GM19240 (cell line): Measurements from ENCODE around the gene VDR.
"Not testable (repeated sequence)": the region's sequence is repeated elsewhere in the genome, so short reads cannot be mapped to it uniquely, and the experiment has no call there.

ENCODE experiments used
- DNase-seq: peaks from one replicate; pipeline ENCODE4 v3.0.0; 2011; ENCODE audit warnings: low spot score; ENCODE audit not compliant: insufficient read length

Gene VDR

DNA sequence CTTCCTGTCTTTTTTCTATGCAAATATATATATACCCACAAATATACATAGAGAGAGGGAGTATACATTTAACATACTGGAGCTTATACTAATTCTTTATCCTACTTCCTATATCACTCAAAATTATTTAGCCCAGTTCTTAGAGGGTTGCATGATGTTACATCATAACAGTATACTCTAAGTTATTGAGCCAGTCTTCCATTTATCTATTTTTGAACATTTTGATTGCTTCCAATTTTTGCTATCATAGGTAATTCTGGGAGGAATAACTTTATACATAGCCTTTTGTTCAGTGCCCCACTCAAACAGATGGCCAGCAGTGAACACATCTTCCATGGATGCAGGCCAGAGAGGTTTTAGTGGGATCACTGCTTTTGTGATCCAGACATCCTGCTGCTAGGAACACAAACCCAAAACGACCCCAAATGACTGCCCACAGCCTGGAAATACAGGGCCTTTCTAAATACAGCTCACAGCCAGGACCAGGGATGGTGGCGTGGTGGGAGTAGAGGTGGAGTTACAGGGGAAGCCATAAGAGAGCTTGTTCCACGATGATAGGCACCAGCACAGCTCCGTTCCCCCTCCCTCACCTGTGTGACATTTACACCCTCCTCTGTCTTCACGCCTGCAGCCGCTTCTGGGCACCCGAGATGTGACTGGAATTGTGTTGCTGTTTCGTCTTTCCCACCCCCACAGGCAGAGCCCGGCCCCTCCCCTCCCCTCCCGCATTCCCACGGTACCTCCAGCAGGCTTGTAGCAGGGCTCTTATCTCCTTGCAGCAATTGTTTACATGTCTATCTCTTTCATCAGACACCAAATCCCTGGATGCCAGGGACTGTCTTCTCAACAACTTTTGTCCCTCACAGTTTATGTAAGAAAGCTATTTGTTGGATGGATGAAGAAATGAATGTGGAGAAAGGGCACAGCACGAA, 54.4 kb downstream of the VDR start:
- no peak for DNase-seq

GRCh38 chr12:47849261-47849660, 55.5 kb downstream of the VDR start:
- DNase-seq = no peak

DNA sequence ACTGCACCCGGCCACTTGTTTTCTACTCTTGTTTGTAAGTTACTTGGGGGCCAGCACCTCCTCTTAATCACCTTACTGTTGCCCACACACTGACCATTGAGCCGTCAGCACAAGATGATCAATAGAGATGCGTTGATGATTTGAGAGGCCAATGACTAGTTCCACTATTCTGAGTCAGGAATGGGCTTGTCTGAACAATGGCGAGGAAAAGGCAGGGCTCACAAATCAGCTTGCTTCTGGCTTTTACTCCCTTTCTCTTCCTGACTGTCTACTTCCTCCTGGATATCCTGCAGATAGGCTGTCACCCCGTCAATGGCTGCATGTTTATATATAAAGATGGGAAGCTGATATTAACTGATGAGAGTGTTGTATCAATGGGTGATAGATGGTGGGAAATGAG, 55.9 kb downstream of the VDR start:
- no peak for DNase-seq

DNA sequence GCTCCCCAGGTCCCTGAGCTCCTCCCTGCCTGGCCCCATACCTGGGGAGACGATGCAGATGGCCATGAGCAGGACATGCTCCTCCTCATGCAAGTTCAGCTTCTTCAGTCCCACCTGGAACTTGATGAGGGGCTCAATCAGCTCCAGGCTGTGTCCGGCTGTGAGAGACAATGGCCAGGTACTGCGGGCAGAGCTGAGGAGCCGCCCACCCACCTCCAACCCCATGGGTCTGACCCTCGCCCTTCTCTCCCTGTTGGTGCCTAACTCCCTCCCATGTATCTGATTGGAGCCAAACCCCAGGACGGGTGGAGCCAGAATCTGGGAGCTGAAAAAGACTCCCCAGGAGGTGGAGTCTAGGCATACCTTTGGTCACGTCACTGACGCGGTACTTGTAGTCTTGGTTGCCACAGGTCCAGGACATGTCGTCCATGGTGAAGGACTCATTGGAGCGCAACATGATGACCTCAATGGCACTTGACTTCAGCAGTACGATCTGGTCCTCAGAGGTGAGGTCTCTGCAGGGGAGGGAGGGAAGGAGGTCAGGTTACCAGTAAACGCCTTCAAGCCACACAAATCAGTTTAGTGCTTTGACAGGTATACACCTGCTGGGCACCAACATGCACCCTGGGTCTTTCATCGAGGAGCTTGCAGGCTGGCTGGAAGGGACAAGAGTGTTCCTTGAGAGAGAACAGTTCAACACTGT, 58.3 kb downstream of the VDR start:
- no peak for DNase-seq

GRCh38 chr12:47845081-47845480, 59.7 kb downstream of the VDR start:
- DNase-seq = no peak

DNA sequence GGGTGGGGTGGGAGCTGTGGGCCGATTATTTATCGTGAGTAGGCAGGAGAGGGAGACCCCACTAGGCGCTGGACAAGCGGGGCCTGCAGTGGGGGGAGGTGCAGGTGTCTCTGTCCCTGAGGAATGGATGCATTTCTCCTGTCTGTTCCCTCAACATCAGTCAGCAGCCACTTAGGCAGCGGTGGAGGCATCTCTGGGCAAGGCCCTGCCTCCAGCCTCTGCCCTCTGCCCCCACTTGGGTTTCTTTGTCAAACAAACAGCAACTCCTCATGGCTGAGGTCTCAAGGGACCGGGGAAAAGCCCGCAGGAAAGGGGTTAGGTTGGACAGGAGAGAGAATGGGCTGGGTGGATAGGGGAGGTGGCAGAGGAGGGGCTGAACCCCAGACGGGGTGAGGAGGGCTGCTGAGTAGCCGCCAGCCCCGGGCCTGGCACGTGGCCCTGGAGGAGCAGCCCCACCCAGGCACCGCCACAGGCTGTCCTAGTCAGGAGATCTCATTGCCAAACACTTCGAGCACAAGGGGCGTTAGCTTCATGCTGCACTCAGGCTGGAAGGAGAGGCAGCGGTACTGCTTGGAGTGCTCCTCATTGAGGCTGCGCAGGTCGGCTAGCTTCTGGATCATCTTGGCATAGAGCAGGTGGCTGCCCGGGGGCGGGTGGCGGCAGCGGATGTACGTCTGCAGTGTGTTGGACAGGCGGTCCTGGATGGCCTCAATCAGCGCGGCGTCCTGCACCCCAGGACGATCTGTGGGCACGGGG, 60.4 kb downstream of the VDR start:
- DNase-seq = no peak

GRCh38 chr12:47843226-47843980, 61.4 kb downstream of the VDR start:
- no peak for DNase-seq

DNA sequence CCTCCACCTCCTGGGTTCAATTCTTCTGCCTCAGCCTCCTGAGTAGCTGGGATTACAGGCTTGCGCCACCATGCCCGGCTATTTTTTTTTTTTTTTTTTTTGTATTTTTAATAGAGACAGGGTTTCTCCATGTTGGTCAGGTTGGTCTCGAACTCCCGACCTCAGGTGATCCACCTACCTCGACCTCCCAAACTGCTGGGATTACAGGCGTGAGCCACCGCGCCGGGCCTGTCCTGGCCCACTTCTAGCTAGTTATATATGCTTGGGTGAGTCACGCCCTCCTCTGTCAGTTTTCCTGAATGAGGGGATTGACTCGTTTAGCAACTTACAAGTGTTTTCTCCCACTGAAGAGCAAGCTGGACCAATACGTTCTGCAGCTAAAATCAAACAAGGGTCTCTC, 62.3 kb downstream of the VDR start:
- not testable (repeated sequence) for DNase-seq

DNA sequence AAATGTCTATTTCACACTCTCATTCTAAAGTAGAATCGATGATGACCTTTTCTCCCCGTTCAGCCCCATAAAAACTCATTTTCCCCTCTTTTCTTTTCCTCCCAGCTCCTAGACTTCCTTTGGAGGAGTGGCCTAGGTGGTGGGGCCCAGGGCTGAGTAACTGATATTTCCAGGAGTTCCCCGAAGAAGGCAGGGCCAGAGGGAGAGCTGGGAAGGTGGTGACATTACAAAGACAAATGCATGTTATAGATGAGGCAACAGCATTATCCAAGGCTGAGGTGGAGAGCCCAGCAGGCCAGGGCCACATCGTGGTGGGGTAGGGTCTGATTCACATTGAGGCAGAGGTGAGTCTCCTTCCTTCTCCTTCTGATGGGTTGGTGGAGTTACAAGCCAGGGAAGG, 62.9 kb downstream of the VDR start:
- no peak for DNase-seq

GRCh38 chr12:47841501-47841900, 63.3 kb downstream of the VDR start:
- no peak for DNase-seq

- no peak for DNase-seq
Observed at GRCh38 chr12:47840571-47840970, 64.2 kb downstream of the VDR start.

GRCh38 chr12:47839214-47839876, 65.4 kb downstream of the VDR start:
- DNase-seq = no peak

DNA sequence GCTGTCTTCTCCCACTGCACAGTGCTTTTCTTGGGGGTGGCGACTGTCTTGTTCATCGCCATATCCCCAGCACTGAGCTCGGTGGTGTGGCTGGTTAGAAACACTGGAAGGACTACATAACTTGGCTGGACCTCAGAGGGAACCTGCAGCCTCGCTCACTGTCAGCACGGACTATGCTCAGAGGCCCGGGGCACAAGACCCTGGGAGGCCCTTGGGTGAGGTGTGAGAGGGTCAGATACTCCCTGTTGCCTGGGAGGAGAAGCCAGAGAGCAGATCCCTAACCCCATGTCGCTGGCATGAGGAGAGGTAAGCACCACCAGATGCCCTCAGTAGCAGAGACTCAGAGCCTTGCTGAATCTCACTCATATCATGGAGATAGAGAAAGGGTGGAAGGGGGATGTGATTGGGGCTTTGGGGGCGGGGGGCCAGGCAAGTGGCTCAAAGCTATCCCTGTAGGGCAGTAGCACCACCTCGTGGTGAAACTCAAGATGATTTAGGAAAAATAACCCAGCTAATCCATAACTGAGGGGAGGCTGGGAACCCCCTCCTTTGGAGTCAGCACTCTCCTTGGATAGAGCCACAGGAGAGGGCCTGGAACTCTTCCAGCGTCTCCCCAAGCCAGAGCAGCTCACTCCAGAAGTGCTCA, 66.4 kb downstream of the VDR start:
- DNase-seq = no peak

DNA sequence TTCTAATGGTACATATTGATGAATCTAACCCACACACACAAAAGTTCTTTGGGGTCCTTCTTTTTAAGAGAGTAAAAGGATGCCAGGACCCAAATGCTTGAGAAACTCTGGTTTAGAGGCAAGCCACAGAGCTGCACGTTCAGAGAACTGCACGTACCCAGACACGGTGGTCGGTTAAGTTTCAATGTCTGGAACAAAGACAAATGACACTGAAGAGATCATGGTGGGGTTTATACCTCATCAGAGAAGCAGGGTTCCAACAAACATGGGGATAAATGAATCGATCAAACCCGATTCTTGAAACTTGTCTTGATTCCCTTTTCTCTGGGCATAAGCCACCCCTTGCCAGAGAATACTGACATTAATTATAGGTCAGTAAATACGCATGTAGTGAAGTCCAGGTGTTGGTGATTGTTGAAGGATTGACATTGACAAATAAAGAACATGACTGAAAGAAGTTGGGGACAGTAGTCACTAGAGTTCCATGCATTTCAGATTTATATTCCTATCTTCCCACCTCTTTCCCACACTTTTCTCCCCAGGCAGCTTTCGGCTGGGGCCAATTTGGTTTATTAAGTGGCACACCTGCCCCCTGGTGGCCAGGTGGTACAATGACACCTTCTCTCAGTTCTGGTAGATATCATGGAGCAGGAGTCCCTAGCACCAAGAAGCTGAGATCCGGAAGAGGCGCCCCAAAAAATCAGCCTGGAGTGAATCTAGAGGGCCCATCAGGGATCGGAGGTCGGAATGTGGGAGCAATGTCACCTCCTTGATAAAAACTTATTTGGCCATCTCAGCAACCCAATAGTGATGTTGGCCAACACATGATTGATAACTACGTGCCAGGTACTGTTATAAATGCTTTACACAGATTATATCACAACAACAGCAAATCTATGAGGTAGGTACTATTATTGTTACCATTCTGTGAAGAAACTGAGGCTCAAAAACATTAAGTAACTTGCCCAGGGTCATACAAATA, 67.3 kb downstream of the VDR start:
- DNase-seq = peak; percentile 69

- no peak for DNase-seq
Observed at GRCh38 chr12:47835831-47836155, 69.0 kb downstream of the VDR start.

GRCh38 chr12:47835006-47835830, 69.6 kb downstream of the VDR start:
- no peak for DNase-seq

GRCh38 chr12:47834199-47834903, 70.4 kb downstream of the VDR start:
- no peak for DNase-seq

- no peak for DNase-seq
Observed at GRCh38 chr12:47833591-47834012, 71.2 kb downstream of the VDR start.
